K562 (cell line): ENCODE results near the gene LDLR. TPM values are rescaled to one million over a fixed set of nuclear protein-coding genes. Genes with fewer than 3 reads are reported as not detected.

Source experiments
- ATAC-seq: fragments of 200-7000 bp; cut with Tn5 transposase; 3 replicates; pipeline ENCODE4 v1.9.1; 2020; ENCODE audit warnings: moderate library complexity
- BruUV-seq: library from RNA; stranded (reverse); fragments of 400-500 nt; replicated peaks from 2 replicates; lab custom pipeline; 2021; lab: Mats Ljungman, UMichigan
- CTCF ChIA-PET: fragments of 300-600 bp; formaldehyde crosslinking; extraction: SDS; loops from one replicate; lab custom pipeline; 2021; ENCODE audit warnings: low intra/inter-chr PET ratio; lab: Yijun Ruan, JAX
- POLR2A ChIA-PET: fragments of 300-600, 350-650 bp; sonication (Branson Sonifier 250); formaldehyde crosslinking; extraction: SDS; loops from one replicate; lab custom pipeline; 2021; ENCODE audit warnings: antibody characterized with exemption, inconsistent platforms; lab: Yijun Ruan, JAX
- DNase-seq, 4 experiments: peaks; one replicate each; pipeline versions ENCODE4 v3.0.0 to v3.0.0-alpha.2; 2011 to 2018; ENCODE audit warnings: low spot score in 3 of 4, mixed read lengths in 3 of 4; ENCODE audit errors: extremely low read depth in 1 of 4
- FAIRE-seq: peaks from 2 replicates; lab custom pipeline; 2011; peaks lifted over from hg19 to GRCh38; lab: Jason Lieb, UNC
- H2AFZ ChIP-seq: 2 replicates; pipeline ENCODE4 v1.6.0; 2011; ENCODE audit warnings: low read depth, low read length, control low read depth, inconsistent platforms
- H3K27ac ChIP-seq: fragments of 200-600 bp; 3 replicates; pipeline ENCODE4 v1.8.0; 2011; ENCODE audit warnings: low read depth, mild to moderate bottlenecking, control low read depth, inconsistent platforms, low read length, moderate library complexity, mixed read lengths; ENCODE audit errors: extremely low read depth
- H3K27me3 ChIP-seq, 2 experiments: fragments of 300-600 bp in 1 of 2; 2 replicates in 1 of 2; 3 replicates in 1 of 2; pipeline versions ENCODE4 v1.6.0 to v1.8.0; 2011; ENCODE audit warnings: inconsistent platforms in 2 of 2, low read length in 2 of 2, mild to moderate bottlenecking in 1 of 2, mixed read lengths in 1 of 2, moderate library complexity in 1 of 2; ENCODE audit not compliant: control insufficient read depth in 2 of 2, insufficient read depth in 2 of 2
- H3K36me3 ChIP-seq: fragments of 300-600 bp; 3 replicates; pipeline ENCODE4 v1.8.0; 2011; ENCODE audit warnings: mild to moderate bottlenecking, low read length, inconsistent platforms; ENCODE audit not compliant: control insufficient read depth, insufficient read depth
- H3K4me1 ChIP-seq, 2 experiments: fragments of 200-600 bp in 1 of 2; replicated peaks in 1 of 2; 2 replicates in 1 of 2; 3 replicates in 1 of 2; pipeline versions ENCODE4 v1.5.1 to v1.8.0; 2011; ENCODE audit warnings: inconsistent platforms in 2 of 2, low read length in 2 of 2, mild to moderate bottlenecking in 1 of 2, mixed read lengths in 1 of 2, moderate library complexity in 1 of 2; ENCODE audit not compliant: control insufficient read depth in 2 of 2, insufficient read depth in 2 of 2
- H3K4me2 ChIP-seq: 2 replicates; pipeline ENCODE4 v1.6.1; 2011; ENCODE audit warnings: low read length, control low read depth, inconsistent platforms, mixed read lengths; ENCODE audit not compliant: insufficient read depth
- H3K4me3 ChIP-seq: fragments of 200-600 bp; sonication (generic), shearing (Covaris generic); 2 replicates; pipeline ENCODE4 v1.5.1; 2016; ENCODE audit warnings: control low read depth, inconsistent platforms
- H3K79me2 ChIP-seq: fragments of 200-600 bp; 3 replicates; pipeline ENCODE4 v1.8.0; 2011; ENCODE audit warnings: low read length, inconsistent platforms; ENCODE audit not compliant: control insufficient read depth, insufficient read depth
- H3K9ac ChIP-seq, 2 experiments: 2 replicates each; pipeline versions ENCODE4 v1.6.0 to v1.6.1; 2011; ENCODE audit warnings: low read depth in 2 of 2, low read length in 2 of 2, control low read depth in 1 of 2, inconsistent platforms in 1 of 2, mild to moderate bottlenecking in 1 of 2, mixed read lengths in 1 of 2; ENCODE audit not compliant: insufficient read depth in 1 of 2
- H3K9me1 ChIP-seq: one replicate; pipeline ENCODE4 v1.6.0; 2011; ENCODE audit warnings: inconsistent platforms, mild to moderate bottlenecking, low read length, moderate library complexity; ENCODE audit not compliant: control insufficient read depth, insufficient read depth
- H3K9me3 ChIP-seq: replicated peaks from 2 replicates; pipeline ENCODE4 v1.5.1; 2011; ENCODE audit warnings: low read depth, low read length, inconsistent platforms; ENCODE audit not compliant: control insufficient read depth, insufficient read depth
- H4K20me1 ChIP-seq: replicated peaks from 2 replicates; pipeline ENCODE4 v1.6.1; 2011; ENCODE audit warnings: low read length, inconsistent platforms, mixed read lengths; ENCODE audit not compliant: control insufficient read depth, insufficient read depth
- ELF1 ChIP-seq: fragments of 200-800 bp; sonication (Bioruptor generic); IDR thresholded peaks from 2 replicates; pipeline ENCODE4 v1.6.1; 2016; ENCODE audit warnings: missing genetic modification characterization, missing compliant biosample characterization
- POLR2A ChIP-seq: fragments of 450-650 bp; conservative IDR thresholded peaks from 2 replicates; pipeline ENCODE4 v1.6.1; 2016
- POLR2AphosphoS2 ChIP-seq: IDR thresholded peaks from 2 replicates; pipeline ENCODE4 v1.6.1; 2012; ENCODE audit warnings: low read length, improper control_type of control experiment
- POLR2B ChIP-seq: fragments of 450-650 bp; IDR thresholded peaks from 2 replicates; pipeline ENCODE4 v1.6.1; 2018; ENCODE audit warnings: low read depth; ENCODE audit not compliant: partially characterized antibody
- POLR2G ChIP-seq: fragments of 200-400 bp; formaldehyde crosslinking; IDR thresholded peaks from 2 replicates; pipeline ENCODE4 v1.6.1; 2017; ENCODE audit warnings: low read depth, mild to moderate bottlenecking, antibody characterized with exemption, low read length, moderate library complexity
- RBFOX2 ChIP-seq: fragments of 200-400 bp; formaldehyde crosslinking; IDR thresholded peaks from 2 replicates; pipeline ENCODE4 v1.6.1; 2017; ENCODE audit warnings: low read depth, mild to moderate bottlenecking, low read length, moderate library complexity
- SRSF9 ChIP-seq: fragments of 200-400 bp; formaldehyde crosslinking; IDR thresholded peaks from 2 replicates; pipeline ENCODE4 v1.6.1; 2017; ENCODE audit warnings: low read depth, low read length, borderline replicate concordance
- SUPT5H ChIP-seq: fragments of 450-650 bp; IDR thresholded peaks from 2 replicates; pipeline ENCODE4 v1.6.1; 2016
- ZNF12 ChIP-seq: sonication (generic); formaldehyde crosslinking; IDR thresholded peaks from 2 replicates; pipeline ENCODE4 v1.4.0; 2020; ENCODE audit warnings: mild to moderate bottlenecking, missing genetic modification reagents
- WGBS: fragments of 100-300 bp; shearing (Covaris generic); methylation state at CpG from one replicate; pipeline ENCODE4 v1.1.6; 2016; ENCODE audit warnings: low coverage, mixed read lengths; ENCODE audit not compliant: insufficient coverage; ENCODE audit errors: missing lambda C conversion rate; 5-methylcytosine and 5-hydroxymethylcytosine counted together
- in situ Hi-C: fragments of 300-500 bp; cut with MboI; formaldehyde crosslinking; loops from 4 replicates; pipeline ENCODE4 v1.15.0; 2018; ENCODE audit warnings: inconsistent platforms, mixed read lengths
- intact Hi-C: fragments of 100-400 bp; cut with micrococcal nuclease; formaldehyde crosslinking; loops from 2 replicates; pipeline ENCODE4 v1.14.2; 2022
- polyA plus RNA-seq, 8 experiments: library from polyadenylated mRNA; depleted of rRNA in 4 of 8; stranded (reverse) in 5 of 8; unstranded in 3 of 8; fragments of >200 nt; fragmentation: Nextera tagmentation in 2 of 8; fragmentation: Illumina TruSeq in 1 of 8; extraction: Ambion mirVana in 2 of 8; extraction: Trizol in 1 of 8; gene quantifications; 2 replicates each; pipeline versions ENCODE4 v1.2.1 to v1.2.3, GENCODE V29; 2011 to 2014; ENCODE audit warnings: inconsistent platforms in 1 of 8, missing spikeins in 1 of 8
- total RNA-seq, 7 experiments: library from RNA; depleted of rRNA in 6 of 7; stranded (reverse); fragments of >200 nt in 6 of 7; fragmentation: Illumina TruSeq in 2 of 7; extraction: Trizol in 2 of 7; gene quantifications; 2 replicates each; pipeline versions ENCODE4 v1.2.1 to v1.2.3, GENCODE V29; 2011 to 2021; ENCODE audit warnings: low replicate concordance in 1 of 7

LDLR gene
- total and polyA plus RNA-seq, 9 of the 15 experiments (the other 6 are each of a cell fraction or from before 2014, with no cell fraction given) = 19.9 to 114 (median 56.3) TPM

GRCh38 chr19:11098327-11098726, 9.1 kb downstream of the LDLR start:
- intact Hi-C loops (no loop called here), in situ Hi-C loops (no loop called here)
- peaks cover 23% of the 10 kb centered on the region for H3K9me1 ChIP-seq
- DNase-seq = no peak
- H2AFZ ChIP-seq = no peak overlapping the region
- no peak overlapping the region for H3K4me2 ChIP-seq
- no peaks in the 10 kb centered on the region for H3K9me3 ChIP-seq
- H3K4me3 ChIP-seq = no peak overlapping the region
- ATAC-seq = no peak
- no peak overlapping the region for H3K27ac ChIP-seq
- peaks cover 32% of the 10 kb centered on the region in 2 experiments for H3K4me1 ChIP-seq
- peaks cover 68% of the 10 kb centered on the region for H4K20me1 ChIP-seq
- no TSS peak for BruUV-seq
- FAIRE-seq = no peak
- CTCF ChIA-PET = no interaction called here
- no peak overlapping the region for H3K9ac ChIP-seq
- no peak for TF ChIP-seq ELF1 (tag)
- peak; percentile 63 for TF ChIP-seq RBFOX2
- TF ChIP-seq SRSF9 = no peak
- 0 out of 2 replicates have a peak, but pooled peaks have one; percentile 52 for TF ChIP-seq SUPT5H
- no peak for TF ChIP-seq ZNF12 (CRISPR knock-in tag)
- TF ChIP-seq POLR2B = peak; percentile 39
- TF ChIP-seq POLR2A = peak; percentile 55
- TF ChIP-seq POLR2AphosphoS2 = 0 out of 2 replicates have a peak, but pooled peaks have one; percentile 64
- TF ChIP-seq POLR2G = 0 out of 2 replicates have a peak, but pooled peaks have one; percentile 27
- TF ChIP-seq, all 486 proteins: peak for 6
- H3K36me3 ChIP-seq = peaks cover 95% of the 10 kb centered on the region
- peaks cover 94% of the 10 kb centered on the region for H3K79me2 ChIP-seq
- POLR2A ChIA-PET = interaction anchor here (0.9 to 1.1 kb wide), 2 partner anchors 9 to 62 kb away, joined by 3 read pairs; partner anchors contain the start of gene LDLR
- H3K27me3 ChIP-seq = no peaks in the 10 kb centered on the region
- 100% methylated on average over 2 of the region's 2 CpGs for WGBS
